HUES6 (cell line): ENCODE data around the gene LST1.

Experiments
- H3K27ac ChIP-seq: 2 replicates; pipeline ENCODE4 v1.7.0; 2013; ENCODE audit warnings: low read depth, mild to moderate bottlenecking, low read length, inconsistent platforms
- H3K27me3 ChIP-seq: 2 replicates; pipeline ENCODE4 v1.6.1; 2013; ENCODE audit warnings: low read length; ENCODE audit not compliant: control insufficient read depth, insufficient read depth
- H3K36me3 ChIP-seq: 2 replicates; pipeline ENCODE4 v1.6.1; 2013; ENCODE audit warnings: low read length; ENCODE audit not compliant: control insufficient read depth, insufficient read depth
- H3K4me1 ChIP-seq: 2 replicates; pipeline ENCODE4 v1.6.1; 2013; ENCODE audit warnings: low read length; ENCODE audit not compliant: control insufficient read depth, insufficient read depth
- H3K4me3 ChIP-seq: 2 replicates; pipeline ENCODE4 v1.5.1; 2013; ENCODE audit warnings: low read depth, low read length
- H3K9ac ChIP-seq: one replicate; pipeline ENCODE4 v1.6.1; 2013; ENCODE audit warnings: mild to moderate bottlenecking, low read length
- H3K9me3 ChIP-seq: 2 replicates; pipeline ENCODE4 v1.6.1; 2013; ENCODE audit warnings: low read depth, low read length; ENCODE audit not compliant: control insufficient read depth, insufficient read depth

The LST1 gene

GRCh38 chr6:31586008-31586407, at the start of gene LST1:
Gene LST1 (plus strand): TSS chr6:31586277. CDS start chr6:31587300, 1,023 bp downstream.
- Histone ChIP-seq H3K4me1 (peaks cover 6% of the 10 kb centered on the region), H3K9me3 (no peaks in the 10 kb centered on the region), H3K27ac (no peak within 1 kb of the TSS), H3K36me3 (no peaks in the 10 kb centered on the region), H3K9ac (no peak within 1 kb of the TSS), H3K4me3 (no peak within 1 kb of the TSS), H3K27me3 (peaks cover 10% of the 10 kb centered on the region)

- Histone ChIP-seq H3K9me3 (no peaks in the 10 kb centered on the region), H3K36me3 (peaks cover 73% of the 10 kb centered on the region), H3K9ac (no peak overlapping the region), H3K4me3 (peak overlapping the region; percentile 78; the same call in 1 of the 2 replicates), H3K27me3 (no peaks in the 10 kb centered on the region), H3K4me1 (peaks cover 17% of the 10 kb centered on the region), H3K27ac (no peak overlapping the region)
These were observed 47.2 kb upstream of the LST1 start for GRCh38 chr6:31538805-31539400.

DNA sequence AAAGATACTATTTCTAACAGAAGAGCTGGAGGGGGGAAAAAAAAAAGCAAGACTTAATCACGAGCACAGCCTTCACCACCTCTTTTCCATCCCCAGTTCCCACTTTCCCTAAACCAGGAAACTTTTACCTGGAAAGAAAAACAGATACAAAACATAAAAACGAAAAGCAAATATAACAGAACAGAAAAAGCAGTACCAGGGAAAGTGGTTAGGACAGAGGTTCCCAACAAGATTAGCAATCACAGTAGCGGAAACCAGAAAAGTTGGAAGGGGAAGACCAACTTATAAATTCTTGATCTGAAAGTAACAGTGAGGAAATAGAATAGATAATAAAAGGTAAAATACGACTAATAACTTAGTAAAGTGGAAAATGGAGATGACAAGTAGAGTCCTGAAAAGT, 45.4 kb upstream of the LST1 start:
- H3K4me3 ChIP-seq = peak overlapping the region; percentile 78
- no peaks in the 10 kb centered on the region for H3K9me3 ChIP-seq
- peak overlapping the region; percentile 96 for H3K9ac ChIP-seq
- peaks cover 19% of the 10 kb centered on the region for H3K4me1 ChIP-seq
- peak overlapping the region; percentile 94; the same call in 1 of the 2 replicates for H3K27ac ChIP-seq
- H3K36me3 ChIP-seq = peaks cover 56% of the 10 kb centered on the region
- H3K27me3 ChIP-seq = no peaks in the 10 kb centered on the region

DNA sequence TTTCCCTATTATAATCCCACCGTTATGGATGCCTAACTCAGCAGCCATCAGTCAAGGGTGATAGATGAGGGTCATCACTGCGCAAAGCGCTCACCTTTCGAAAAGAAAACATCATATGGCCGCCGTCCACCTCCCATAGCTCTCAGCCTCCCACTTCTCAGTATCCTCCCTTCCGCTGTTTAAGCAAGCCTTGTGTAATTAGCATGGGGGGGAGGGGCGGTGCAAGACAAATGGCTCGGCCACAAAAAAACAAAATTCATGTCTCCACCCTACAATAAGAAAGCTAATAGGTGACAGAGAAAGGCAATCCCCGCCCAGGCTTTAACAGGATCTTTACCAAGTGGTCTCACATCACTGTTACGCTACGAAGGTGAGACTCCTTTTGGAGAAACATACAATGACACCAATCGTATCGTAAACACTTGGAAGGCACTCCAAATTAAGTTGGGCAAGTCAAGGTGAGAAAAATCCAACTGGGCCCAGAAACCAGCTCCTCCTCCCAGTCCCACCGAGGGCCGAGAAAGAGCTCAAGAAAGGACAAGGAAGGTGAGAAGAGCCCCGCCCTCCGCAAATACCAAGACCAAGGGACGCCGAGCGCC, 44.9 kb upstream of the LST1 start:
- Histone ChIP-seq H3K4me1 (peaks cover 24% of the 10 kb centered on the region), H3K27me3 (no peaks in the 10 kb centered on the region), H3K4me3 (peak overlapping the region; percentile 78), H3K9me3 (no peaks in the 10 kb centered on the region), H3K36me3 (peaks cover 51% of the 10 kb centered on the region), H3K9ac (peak overlapping the region; percentile 96), H3K27ac (peak overlapping the region; percentile 94)

DNA sequence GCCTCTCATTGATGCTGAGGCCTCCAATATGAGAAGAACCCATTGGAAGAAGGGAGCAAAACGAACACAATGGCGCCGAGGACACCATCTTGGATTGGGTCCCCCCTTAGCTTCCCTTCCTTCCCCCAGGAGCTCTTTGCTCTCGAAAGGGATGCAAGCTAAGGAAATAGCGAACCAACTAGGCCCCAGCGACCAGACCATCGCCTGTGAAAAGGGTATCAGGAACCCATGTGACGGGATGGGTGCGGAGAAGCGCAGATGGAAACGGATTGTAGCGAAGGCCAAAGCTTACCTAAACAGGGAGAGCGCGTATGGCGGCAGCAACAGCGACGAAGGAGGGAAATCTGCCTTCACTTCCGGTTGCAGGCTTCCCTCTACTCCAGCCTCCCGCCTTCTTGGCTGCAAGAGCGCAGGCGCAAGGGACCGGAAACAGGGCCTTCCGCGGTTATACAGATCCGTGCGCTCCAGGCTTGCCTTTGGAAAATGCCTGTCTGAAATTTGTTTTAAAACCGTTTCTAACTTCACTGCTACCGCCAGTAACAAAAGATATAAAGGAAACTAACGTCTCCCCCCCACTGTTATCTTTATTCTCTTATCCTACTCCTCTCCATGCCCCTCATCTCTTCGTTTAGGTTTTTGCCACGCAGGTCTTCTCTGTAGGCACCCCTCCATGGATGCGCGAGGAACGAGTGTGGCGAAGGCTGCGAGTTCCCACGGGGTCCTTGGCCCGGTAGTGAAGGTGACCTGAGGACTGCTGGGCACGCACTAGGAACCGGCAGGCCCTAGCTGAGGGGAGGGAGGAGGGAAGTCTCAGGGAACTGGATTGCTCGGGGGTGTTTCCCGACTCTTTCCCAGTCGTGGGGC, 44.2 kb upstream of the LST1 start, which contains the start of gene DDX39B:
Gene DDX39B (minus strand): TSS at position 346 of the 864 bp plus-strand sequence. CDS start 1,471 bp downstream, outside the sequence.
- peaks cover 26% of the 10 kb centered on the region for H3K4me1 ChIP-seq
- peaks cover 43% of the 10 kb centered on the region for H3K36me3 ChIP-seq

DNA sequence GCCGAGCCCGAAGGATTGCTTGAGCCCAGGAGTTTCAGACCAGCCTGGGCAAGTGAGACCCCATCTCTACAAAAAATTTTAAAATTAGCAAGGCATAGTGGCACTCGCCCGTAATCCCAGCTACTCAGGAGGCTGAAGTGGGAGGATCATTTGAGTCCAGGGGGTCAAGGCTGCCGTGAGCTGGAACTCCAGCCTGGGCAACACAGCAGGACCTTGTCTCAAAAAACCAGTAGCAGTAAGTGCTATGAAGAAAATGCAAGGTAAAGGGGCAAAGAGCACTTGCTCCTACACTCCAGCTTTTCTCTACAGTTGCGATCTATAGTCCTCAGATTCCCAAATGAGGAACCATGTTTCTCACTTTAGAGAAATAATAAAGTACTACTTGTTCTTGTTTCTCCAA, 42.4 kb upstream of the LST1 start:
- Histone ChIP-seq H3K27ac (no peak overlapping the region), H3K27me3 (no peaks in the 10 kb centered on the region), H3K9ac (no peak overlapping the region), H3K4me1 (peaks cover 31% of the 10 kb centered on the region), H3K36me3 (peaks cover 32% of the 10 kb centered on the region), H3K9me3 (no peaks in the 10 kb centered on the region), H3K4me3 (no peak overlapping the region)

More for the DNA sequence above, 44.2 kb upstream of the LST1 start, which contains the start of gene DDX39B:
- Histone ChIP-seq H3K27ac (peak within 1 kb of the TSS; percentile 94), H3K9me3 (no peaks in the 10 kb centered on the region), H3K4me3 (peak within 1 kb of the TSS; percentile 78), H3K9ac (peak within 1 kb of the TSS; percentile 96), H3K27me3 (no peaks in the 10 kb centered on the region)

DNA sequence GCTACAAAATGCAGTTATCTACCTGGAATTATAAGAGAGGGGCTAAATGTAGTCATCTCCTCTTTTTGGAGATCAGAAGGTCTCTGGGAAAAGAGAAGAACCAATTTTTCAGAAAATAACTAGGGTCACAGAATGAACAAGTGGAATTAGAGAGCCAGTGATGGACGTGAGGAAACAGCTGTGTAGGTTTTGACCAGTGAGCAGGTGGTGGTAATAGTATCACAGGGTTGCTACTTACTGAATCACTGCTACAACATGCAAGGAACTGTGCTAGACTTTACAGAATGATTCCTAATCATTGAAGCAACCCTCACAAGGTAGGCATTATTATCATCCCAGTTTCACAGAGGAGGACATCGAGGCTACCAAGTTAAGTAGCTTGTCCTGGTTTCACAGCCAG, 41.4 kb upstream of the LST1 start:
- no peak overlapping the region for H3K4me3 ChIP-seq
- no peaks in the 10 kb centered on the region for H3K9me3 ChIP-seq
- no peak overlapping the region for H3K9ac ChIP-seq
- H3K4me1 ChIP-seq = peaks cover 22% of the 10 kb centered on the region
- peaks cover 31% of the 10 kb centered on the region for H3K36me3 ChIP-seq
- no peaks in the 10 kb centered on the region for H3K27me3 ChIP-seq
- no peak overlapping the region for H3K27ac ChIP-seq

GRCh38 chr6:31545291-31545690, 40.8 kb upstream of the LST1 start:
- no peak overlapping the region for H3K9ac ChIP-seq
- no peaks in the 10 kb centered on the region for H3K9me3 ChIP-seq
- peak overlapping the region; percentile 60 for H3K4me3 ChIP-seq
- peaks cover 16% of the 10 kb centered on the region for H3K4me1 ChIP-seq
- no peak overlapping the region for H3K27ac ChIP-seq
- H3K27me3 ChIP-seq = no peaks in the 10 kb centered on the region
- H3K36me3 ChIP-seq = peaks cover 26% of the 10 kb centered on the region

DNA sequence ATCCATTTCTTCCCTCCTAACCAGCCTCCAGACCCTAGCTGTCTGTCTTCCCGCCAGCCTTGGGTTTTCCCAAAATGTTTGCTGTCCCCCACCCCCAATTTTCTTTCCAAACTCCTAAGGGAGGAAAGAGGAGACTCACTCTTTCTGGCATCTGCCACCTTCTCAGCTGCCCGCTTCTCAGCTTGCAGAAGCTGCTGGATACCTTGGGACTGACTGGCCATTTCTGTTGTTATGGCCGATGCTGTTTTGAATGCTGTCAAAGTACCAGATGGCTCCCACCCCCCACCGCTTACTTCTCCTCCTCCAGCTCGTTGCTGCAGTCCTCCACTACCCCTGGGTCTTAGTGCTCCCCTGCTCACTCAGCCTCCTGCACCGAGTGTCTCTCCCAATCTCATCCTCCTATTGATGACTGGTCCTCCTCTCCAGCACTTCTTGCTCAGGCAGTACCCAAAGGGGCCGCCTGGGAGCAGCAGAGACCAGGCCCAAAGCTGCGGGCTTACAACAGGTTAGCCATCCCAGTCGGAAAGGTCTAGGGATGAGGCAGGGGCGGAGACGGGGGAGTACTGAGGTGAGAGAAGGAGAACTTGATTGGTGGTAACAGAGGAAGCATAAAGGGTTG, 39.6 kb upstream of the LST1 start, which contains the start of gene ATP6V1G2:
Gene ATP6V1G2 (minus strand): TSS at position 270 of the 619 bp plus-strand sequence. CDS start 49 bp downstream, at position 221.
- H3K27ac ChIP-seq = peak within 1 kb of the TSS; percentile 31
- H3K9ac ChIP-seq = peak within 1 kb of the TSS; percentile 39
- H3K36me3 ChIP-seq = peaks cover 21% of the 10 kb centered on the region
- no peaks in the 10 kb centered on the region for H3K27me3 ChIP-seq
- peak within 1 kb of the TSS; percentile 60 for H3K4me3 ChIP-seq
- no peaks in the 10 kb centered on the region for H3K9me3 ChIP-seq
- peaks cover 15% of the 10 kb centered on the region; the same call in 1 of the 2 replicates for H3K4me1 ChIP-seq

GRCh38 chr6:31546958-31547726, 38.9 kb upstream of the LST1 start, which contains the start of gene NFKBIL1:
Gene NFKBIL1 (plus strand): TSS chr6:31547608. CDS start chr6:31547695, 87 bp downstream.
- Histone ChIP-seq H3K4me1 (peaks cover 15% of the 10 kb centered on the region; the same call in 1 of the 2 replicates), H3K9ac (peak within 1 kb of the TSS; percentile 45), H3K27ac (peak within 1 kb of the TSS; percentile 31), H3K36me3 (peaks cover 21% of the 10 kb centered on the region), H3K4me3 (peak within 1 kb of the TSS; percentile 60), H3K9me3 (no peaks in the 10 kb centered on the region), H3K27me3 (no peaks in the 10 kb centered on the region)
